ENCODE results near the gene TEX47.

GRCh38 chr7:88818552-88818951, 23.0 kb upstream of the TEX47 start:
- TF ChIP-seq CTCF (conservative IDR thresholded peaks at IDR 0.05; ENCODE audit: low read depth in 2 of 2) (no peak), POLR2AphosphoS5 (IDR thresholded peaks at IDR 0.05; ENCODE audit: low read depth) (no peak), EZH2 (IDR thresholded peaks at IDR 0.05; ENCODE audit: low read depth, unreplicated experiment) (no peak), EZH2phosphoT487 (IDR thresholded peaks at IDR 0.05; ENCODE audit: unreplicated experiment) (no peak), STAT1 (IDR thresholded peaks at IDR 0.05; ENCODE audit: unreplicated experiment) (no peak), REST (IDR thresholded peaks at IDR 0.05; ENCODE audit: unreplicated experiment) (no peak), ETS1 (IDR thresholded peaks at IDR 0.05) (no peak), ZNF114 (CRISPR knock-in tag; IDR thresholded peaks at IDR 0.05) (no peak), NANOG (IDR thresholded peaks at IDR 0.05; ENCODE audit: borderline replicate concordance) (no peak)
